ENCODE data around the gene TMEM115. TPM values are rescaled to one million over a fixed set of nuclear protein-coding genes. Genes with fewer than 3 reads are reported as not detected.
A peak's percentile ranks its signal among the peaks of the same experiment; 100 is the strongest.

Gene TMEM115
- total and polyA plus RNA-seq, 7 donors = 20.4 to 49.6 (median 29.1) TPM

- TF ChIP-seq CTCF (IDR thresholded peaks at IDR 0.05) = no peak
- Histone ChIP-seq H3K4me3 (peak overlapping the region; percentile 90), H3K9me3 (no peaks in the 10 kb centered on the region), H3K27me3 (ENCODE audit: insufficient read depth in 3 of 3, low read length in 2 of 3) (no peaks in the 10 kb centered on the region), H3K27ac (peak overlapping the region; percentile 93), H3K4me1 (peaks cover 48% of the 10 kb centered on the region), H3K36me3 (ENCODE audit: insufficient read depth in 1 of 2, low read depth in 1 of 2) (peaks cover 0 to 39% of the 10 kb centered on the region in 2 donors)
- 32 to 48% (median 39%) methylated on average over 4 of the region's 4 CpGs for WGBS, 3 donors
- peak in 1 of 2 donors; percentile 30 for DNase-seq
- intact Hi-C loops (cut with DNase I) = no loop called here
- ATAC-seq = no peak
Observed at GRCh38 chr3:50323092-50323600, 36.2 kb downstream of the TMEM115 start.

GRCh38 chr3:50322386-50323091 is 36.8 kb downstream of the TMEM115 start, which contains the start of gene HYAL2:
Gene HYAL2, minus strand, starts transcription at chr3:50322745. Its CDS starts 2,256 bp downstream, at chr3:50320489.
- peaks cover 54% of the 10 kb centered on the region for H3K4me1 ChIP-seq
- WGBS, 3 donors = 39 to 43% (median 39%) methylated on average over 28 to 31 of the region's 31 CpGs
- ATAC-seq (no peak), DNase-seq (peak; percentile 62 to 79)
- intact Hi-C loops (cut with DNase I) = no loop called here
- no peaks in the 10 kb centered on the region for H3K9me3 ChIP-seq
- H3K36me3 ChIP-seq (ENCODE audit: insufficient read depth in 1 of 2, low read depth in 1 of 2) = peaks cover 0 to 45% of the 10 kb centered on the region in 2 donors
- peak within 1 kb of the TSS; percentile 93 for H3K27ac ChIP-seq
- H3K4me3 ChIP-seq = peak within 1 kb of the TSS; percentile 90
- TF ChIP-seq CTCF (IDR thresholded peaks at IDR 0.05) = no peak
- no peaks in the 10 kb centered on the region for H3K27me3 ChIP-seq (ENCODE audit: insufficient read depth in 3 of 3, low read length in 2 of 3)

DNA sequence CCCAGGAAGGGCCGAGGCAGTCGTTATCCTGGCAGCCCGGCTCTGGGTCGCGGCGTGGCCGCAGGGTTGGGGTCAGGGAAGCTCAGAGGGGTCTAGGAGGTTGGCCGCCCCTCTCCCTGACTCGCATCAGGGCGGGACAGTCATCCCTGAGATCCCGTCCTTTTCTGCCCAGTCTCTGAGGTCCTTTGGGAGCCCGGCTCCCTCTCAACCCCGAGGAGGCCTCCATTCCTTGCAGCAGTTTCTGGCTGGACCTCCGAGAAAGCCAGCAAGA is 37.3 kb downstream of the TMEM115 start:
- H3K36me3 ChIP-seq (ENCODE audit: insufficient read depth in 1 of 2, low read depth in 1 of 2) = peaks cover 0 to 50% of the 10 kb centered on the region in 2 donors
- H3K27me3 ChIP-seq (ENCODE audit: insufficient read depth in 3 of 3, low read length in 2 of 3) = no peaks in the 10 kb centered on the region
- TF ChIP-seq CTCF (IDR thresholded peaks at IDR 0.05) = no peak
- 10 to 22% (median 19%) methylated on average over 13 to 14 of the region's 14 CpGs for WGBS, 3 donors
- intact Hi-C loops (cut with DNase I) = no loop called here
- ATAC-seq = no peak
- no peaks in the 10 kb centered on the region for H3K9me3 ChIP-seq
- no peak for DNase-seq
- H3K4me3 ChIP-seq = peak overlapping the region; percentile 90
- peak overlapping the region; percentile 93 for H3K27ac ChIP-seq
- H3K4me1 ChIP-seq = peaks cover 55% of the 10 kb centered on the region

GRCh38 chr3:50321336-50322114 is 37.8 kb downstream of the TMEM115 start:
- DNase-seq = peak; percentile 92 to 95
- Histone ChIP-seq H3K4me1 (peaks cover 54% of the 10 kb centered on the region), H3K36me3 (ENCODE audit: insufficient read depth in 1 of 2, low read depth in 1 of 2) (peaks cover 0 to 53% of the 10 kb centered on the region in 2 donors), H3K9me3 (no peaks in the 10 kb centered on the region), H3K27ac (peak overlapping the region; percentile 93), H3K27me3 (ENCODE audit: insufficient read depth in 3 of 3, low read length in 2 of 3) (no peaks in the 10 kb centered on the region), H3K4me3 (peak overlapping the region; percentile 90)
- intact Hi-C loops (cut with DNase I) = no loop called here
- TF ChIP-seq CTCF (IDR thresholded peaks at IDR 0.05) = peak; percentile 41
- 1 to 2% (median 1%) methylated on average over 46 to 59 of the region's 59 CpGs for WGBS, 3 donors
- peak; percentile 88 to 90 (median 89) for ATAC-seq

All from psoas muscle (tissue), 8 donors.